ENCODE measurements around the gene MTF1.
A peak's percentile ranks its signal among the peaks of the same experiment; 100 is the strongest.
"Not testable (repeated sequence)": the region's sequence is repeated elsewhere in the genome, so short reads cannot be mapped to it uniquely, and the experiment has no call there.

MTF1 gene

GRCh38 chr1:37797750-37798345 is 61.5 kb downstream of the MTF1 start:
- peaks cover 8% of the 10 kb centered on the region for H3K4me1 Mint-ChIP-seq (ENCODE audit: low read depth)
- no peak overlapping the region for H3K27ac Mint-ChIP-seq
- no peak overlapping the region for H3K4me3 Mint-ChIP-seq
- H3K9me3 Mint-ChIP-seq (ENCODE audit: low read depth) = no peaks in the 10 kb centered on the region
- H3K36me3 Mint-ChIP-seq = peaks cover 8% of the 10 kb centered on the region
- no peaks in the 10 kb centered on the region for H3K27me3 Mint-ChIP-seq

GRCh38 chr1:37795340-37796125 is 63.9 kb downstream of the MTF1 start:
- H3K9me3 Mint-ChIP-seq (ENCODE audit: low read depth) = no peaks in the 10 kb centered on the region
- peaks cover 8% of the 10 kb centered on the region for H3K4me1 Mint-ChIP-seq (ENCODE audit: low read depth)
- peak overlapping the region; percentile 77 for H3K4me3 Mint-ChIP-seq
- H3K36me3 Mint-ChIP-seq = peaks cover 4% of the 10 kb centered on the region
- H3K27ac Mint-ChIP-seq = no peak overlapping the region
- peaks cover 14% of the 10 kb centered on the region for H3K27me3 Mint-ChIP-seq

- H3K4me3 Mint-ChIP-seq = peak overlapping the region; percentile 77
- peaks cover 8% of the 10 kb centered on the region for H3K4me1 Mint-ChIP-seq (ENCODE audit: low read depth)
- no peak overlapping the region for H3K27ac Mint-ChIP-seq
- H3K27me3 Mint-ChIP-seq = peaks cover 17% of the 10 kb centered on the region
- H3K36me3 Mint-ChIP-seq = peaks cover 2% of the 10 kb centered on the region
- H3K9me3 Mint-ChIP-seq (ENCODE audit: low read depth) = no peaks in the 10 kb centered on the region
Measured at GRCh38 chr1:37794372-37795339, 64.7 kb downstream of the MTF1 start.

DNA sequence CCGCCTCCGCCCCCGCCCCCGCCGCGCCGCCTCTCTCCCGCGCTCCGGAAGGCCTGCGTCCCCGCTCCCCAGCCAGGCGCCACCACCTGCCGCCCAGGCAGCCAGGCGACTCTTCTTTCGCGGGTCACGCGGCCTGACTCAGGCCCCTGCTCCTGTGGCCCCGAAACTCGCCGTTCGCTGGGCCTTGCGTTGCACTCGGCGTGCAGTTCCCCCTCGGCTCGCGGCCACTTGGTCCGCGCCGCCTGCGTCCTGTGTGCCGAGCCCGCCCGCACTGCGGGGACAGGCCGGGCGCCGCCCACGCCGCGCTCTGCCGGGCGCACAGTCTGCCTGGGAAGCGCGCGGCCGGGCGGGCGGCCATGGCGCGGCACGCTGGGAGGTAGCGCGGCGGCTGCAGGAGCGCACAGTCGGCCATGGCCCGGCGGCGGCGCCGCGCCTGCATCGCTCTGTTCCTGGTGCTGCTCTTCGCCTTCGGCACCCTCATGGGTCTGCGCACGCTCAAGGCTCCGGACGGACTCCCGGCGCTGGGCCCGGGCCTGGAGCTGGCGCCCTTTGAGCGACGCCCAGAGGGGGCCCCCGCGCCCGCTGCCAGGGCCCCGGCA is 65.5 kb downstream of the MTF1 start, which contains the start of gene MANEAL:
Gene MANEAL (plus strand): TSS at position 75 of the 599 bp plus-strand sequence. CDS start 336 bp downstream, at position 411.
- Mint-ChIP-seq H3K4me1 (ENCODE audit: low read depth) (peaks cover 8% of the 10 kb centered on the region), H3K27ac (no peak within 1 kb of the TSS), H3K9me3 (ENCODE audit: low read depth) (no peaks in the 10 kb centered on the region), H3K36me3 (no peaks in the 10 kb centered on the region), H3K27me3 (peaks cover 17% of the 10 kb centered on the region), H3K4me3 (peak within 1 kb of the TSS; percentile 77)

DNA sequence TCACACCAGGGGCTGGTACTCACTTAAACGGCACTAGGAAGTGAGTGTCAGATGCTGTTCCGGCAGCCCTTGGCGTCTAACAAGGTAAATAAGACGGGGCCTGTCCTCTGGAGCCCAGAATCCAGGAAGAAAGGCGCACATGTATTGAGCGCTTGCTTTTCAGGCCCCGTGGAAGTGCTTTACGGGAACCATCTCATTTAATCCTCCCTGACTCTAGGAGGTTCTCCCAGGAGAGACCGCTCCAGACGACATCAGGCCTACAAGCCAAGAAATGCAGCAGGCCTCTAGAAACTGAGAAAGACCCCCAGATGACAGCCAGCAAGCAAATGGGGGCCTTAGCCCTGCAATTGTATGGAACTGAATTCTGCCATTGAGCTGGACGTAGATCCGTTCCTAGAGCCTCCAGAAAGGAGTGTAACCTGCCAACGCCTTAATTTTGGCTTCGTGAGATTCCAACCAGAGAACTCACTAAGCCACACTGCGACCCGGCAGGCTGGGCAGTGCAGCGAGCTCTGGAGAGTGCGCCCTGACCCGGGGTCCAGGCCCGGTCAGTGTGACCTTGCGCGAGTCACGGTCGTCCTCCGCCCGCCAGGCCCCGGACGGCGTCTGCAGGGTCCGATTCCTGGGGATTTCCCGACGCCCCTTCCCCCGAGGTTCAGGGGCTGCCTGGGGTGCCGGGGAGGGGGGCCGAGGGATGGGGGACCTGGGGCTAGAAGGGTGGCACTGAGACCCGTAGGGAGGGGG is 66.3 kb downstream of the MTF1 start:
- H3K27ac Mint-ChIP-seq = no peak overlapping the region
- no peaks in the 10 kb centered on the region for H3K36me3 Mint-ChIP-seq
- no peaks in the 10 kb centered on the region for H3K9me3 Mint-ChIP-seq (ENCODE audit: low read depth)
- peak overlapping the region; percentile 47 for H3K4me3 Mint-ChIP-seq
- H3K4me1 Mint-ChIP-seq (ENCODE audit: low read depth) = peaks cover 8% of the 10 kb centered on the region
- H3K27me3 Mint-ChIP-seq = peaks cover 20% of the 10 kb centered on the region

DNA sequence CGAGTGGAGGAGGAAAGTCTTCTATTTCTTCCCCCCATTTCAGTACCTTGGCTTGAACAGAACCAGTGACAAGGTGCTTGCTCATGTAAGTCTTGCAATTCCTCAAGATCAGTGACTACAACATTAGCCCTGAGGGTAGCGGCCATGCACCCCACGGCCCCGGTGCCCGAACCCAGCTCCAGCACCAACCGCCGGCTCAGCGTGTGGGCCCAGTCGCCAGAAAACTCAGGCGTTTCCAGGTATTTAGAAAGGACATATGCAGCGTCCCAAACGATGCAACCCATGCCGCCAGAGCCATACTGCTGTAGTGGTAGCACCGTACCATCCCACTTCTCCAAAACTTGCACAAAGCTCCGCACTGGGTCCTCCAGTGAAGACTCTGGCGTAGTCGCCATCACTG is 76.9 kb downstream of the MTF1 start:
- H3K36me3 Mint-ChIP-seq = no peaks in the 10 kb centered on the region
- no peak overlapping the region for H3K4me3 Mint-ChIP-seq
- H3K4me1 Mint-ChIP-seq (ENCODE audit: low read depth) = peaks cover under 1% of the 10 kb centered on the region
- H3K9me3 Mint-ChIP-seq (ENCODE audit: low read depth) = no peaks in the 10 kb centered on the region
- no peak overlapping the region for H3K27ac Mint-ChIP-seq
- peaks cover 9% of the 10 kb centered on the region for H3K27me3 Mint-ChIP-seq

DNA sequence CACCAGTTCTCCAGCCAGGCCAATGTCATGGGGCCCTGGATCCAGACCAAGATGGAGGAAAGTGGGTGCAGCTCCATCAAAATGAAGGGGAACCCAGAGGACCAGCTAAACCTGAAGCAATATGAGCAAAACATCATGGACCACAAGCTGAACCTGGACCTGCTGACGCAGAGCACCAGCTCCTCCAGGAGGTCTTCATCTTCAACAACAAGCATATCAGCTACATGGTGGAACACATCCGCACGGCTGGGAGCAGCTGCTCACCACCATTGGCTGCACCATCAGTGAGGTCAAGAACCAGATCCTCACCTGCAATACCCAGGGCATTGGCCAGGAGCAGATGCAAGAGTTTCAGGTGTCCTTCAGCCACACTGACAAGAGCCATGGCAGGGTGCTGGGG is 80.7 kb downstream of the MTF1 start:
- Mint-ChIP-seq H3K4me3 (no peak overlapping the region), H3K27me3 (peaks cover 3% of the 10 kb centered on the region), H3K4me1 (ENCODE audit: low read depth) (peaks cover 4% of the 10 kb centered on the region), H3K27ac (no peak overlapping the region), H3K9me3 (ENCODE audit: low read depth) (no peaks in the 10 kb centered on the region), H3K36me3 (no peaks in the 10 kb centered on the region)

- H3K27me3 Mint-ChIP-seq = peaks cover 3% of the 10 kb centered on the region
- peaks cover 4% of the 10 kb centered on the region for H3K4me1 Mint-ChIP-seq (ENCODE audit: low read depth)
Measured at GRCh38 chr1:37776946-37777516, 82.4 kb downstream of the MTF1 start.

DNA sequence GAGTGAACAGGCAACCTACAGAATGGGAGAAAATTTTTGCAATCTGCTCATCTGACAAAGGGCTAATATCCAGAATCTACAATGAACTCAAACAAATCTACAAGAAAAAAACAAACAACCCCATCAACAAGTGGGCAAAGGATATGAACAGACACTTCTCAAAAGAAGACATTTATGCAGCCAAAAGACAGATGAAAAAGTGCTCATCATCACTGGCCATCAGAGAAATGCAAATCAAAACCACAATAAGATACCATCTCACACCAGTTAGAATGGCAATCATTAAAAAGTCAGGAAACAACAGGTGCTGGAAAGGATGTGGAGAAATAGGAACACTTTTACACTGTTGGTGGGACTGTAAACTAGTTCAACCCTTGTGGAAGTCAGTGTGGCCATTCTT is 88.0 kb downstream of the MTF1 start:
- H3K9me3 Mint-ChIP-seq (ENCODE audit: low read depth); H3K4me1 Mint-ChIP-seq (ENCODE audit: low read depth); H3K36me3 Mint-ChIP-seq; H3K4me3 Mint-ChIP-seq; H3K27ac Mint-ChIP-seq: not testable (repeated sequence)
- H3K27me3 Mint-ChIP-seq = peaks cover 25% of the 10 kb centered on the region

More at GRCh38 chr1:37776946-37777516, 82.4 kb downstream of the MTF1 start:
- Mint-ChIP-seq H3K36me3 (no peaks in the 10 kb centered on the region), H3K9me3 (ENCODE audit: low read depth) (no peaks in the 10 kb centered on the region), H3K4me3 (no peak overlapping the region), H3K27ac (no peak overlapping the region)

DNA sequence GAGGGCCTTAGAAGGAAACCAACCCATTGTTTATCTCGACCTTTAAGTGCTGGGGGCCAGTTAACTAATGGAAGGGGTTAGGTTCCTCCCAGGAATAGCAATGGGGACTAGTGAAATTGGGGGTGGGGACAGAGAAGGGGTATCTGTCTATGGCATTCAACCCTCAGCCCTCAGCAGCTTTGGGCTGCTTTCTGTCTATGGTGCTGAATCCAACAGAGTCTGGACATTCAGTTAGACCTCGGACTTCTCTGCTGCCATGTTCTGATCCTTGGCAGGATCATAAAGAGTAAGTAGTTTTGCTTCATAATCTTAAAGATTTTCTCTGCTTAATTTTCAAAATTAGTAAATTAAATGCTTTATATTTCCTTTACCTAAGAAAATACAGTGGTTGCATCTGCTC is 91.9 kb downstream of the MTF1 start:
- Mint-ChIP-seq H3K9me3 (ENCODE audit: low read depth) (peaks cover 4% of the 10 kb centered on the region), H3K4me3 (no peak overlapping the region), H3K27me3 (peaks cover 51% of the 10 kb centered on the region), H3K27ac (no peak overlapping the region), H3K4me1 (ENCODE audit: low read depth) (peaks cover 14% of the 10 kb centered on the region), H3K36me3 (no peaks in the 10 kb centered on the region)

- Mint-ChIP-seq H3K4me3 (peak overlapping the region; percentile 23), H3K27ac (no peak overlapping the region), H3K9me3 (ENCODE audit: low read depth) (peaks cover 4% of the 10 kb centered on the region), H3K36me3 (no peaks in the 10 kb centered on the region), H3K27me3 (peaks cover 56% of the 10 kb centered on the region), H3K4me1 (ENCODE audit: low read depth) (peaks cover 14% of the 10 kb centered on the region)
Measured at GRCh38 chr1:37765916-37766664, 93.3 kb downstream of the MTF1 start.

DNA sequence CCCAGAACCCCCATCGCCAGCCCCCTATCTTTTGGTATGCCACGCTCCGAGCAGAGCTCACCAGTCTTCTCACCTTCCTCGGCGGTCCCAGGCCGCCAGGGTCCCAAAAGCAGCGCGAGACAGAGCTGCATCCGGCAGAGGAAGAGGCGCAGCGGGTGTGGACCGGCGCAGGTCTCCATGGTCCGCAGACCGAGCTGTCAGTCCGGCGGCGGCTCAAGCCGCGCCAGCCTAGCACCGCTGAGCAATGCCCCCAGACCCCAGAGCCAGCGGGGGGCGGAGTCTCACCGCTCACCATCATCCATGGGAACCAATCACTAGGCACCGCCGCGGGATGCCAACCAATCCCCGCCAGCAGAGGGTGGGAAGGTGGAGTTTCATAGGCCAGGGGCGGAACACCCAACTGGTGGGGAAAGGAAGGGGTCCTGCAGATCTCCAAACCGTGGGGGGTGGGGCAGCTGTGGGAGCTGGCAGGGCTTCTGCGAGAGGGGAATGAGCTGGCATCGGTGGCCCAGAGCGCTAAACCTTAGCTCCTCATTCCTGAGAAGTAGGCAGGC is 94.4 kb downstream of the MTF1 start, which contains the start of gene EPHA10:
Gene EPHA10 (minus strand): TSS at position 233 of the 554 bp plus-strand sequence. CDS start 54 bp downstream, at position 179.
- H3K4me3 Mint-ChIP-seq = peak within 1 kb of the TSS; percentile 23
- no peaks in the 10 kb centered on the region for H3K36me3 Mint-ChIP-seq
- H3K27ac Mint-ChIP-seq = no peak within 1 kb of the TSS
- peaks cover 4% of the 10 kb centered on the region for H3K9me3 Mint-ChIP-seq (ENCODE audit: low read depth)
- peaks cover 51% of the 10 kb centered on the region for H3K27me3 Mint-ChIP-seq
- peaks cover 14% of the 10 kb centered on the region for H3K4me1 Mint-ChIP-seq (ENCODE audit: low read depth)

GRCh38 chr1:37764414-37764825 is 95.0 kb downstream of the MTF1 start:
- Mint-ChIP-seq H3K9me3 (ENCODE audit: low read depth) (peaks cover 4% of the 10 kb centered on the region), H3K4me1 (ENCODE audit: low read depth) (peaks cover 14% of the 10 kb centered on the region), H3K4me3 (peak overlapping the region; percentile 20), H3K27ac (no peak overlapping the region), H3K27me3 (peaks cover 48% of the 10 kb centered on the region), H3K36me3 (no peaks in the 10 kb centered on the region)
